Midbrain (tissue), 1 donor: ENCODE results near the gene CDH26.

Experiments used
- DNase-seq: peaks from one replicate; lab custom pipeline; 2025; lab: John Stamatoyannopoulos, UW

Gene CDH26

GRCh38 chr20:60063739-60064380, 105.6 kb downstream of the CDH26 start:
- no peak for DNase-seq
